Upper lobe of left lung (tissue), 6 donors: ENCODE measurements around the gene TNFRSF8. TPM values are rescaled to one million over a fixed set of nuclear protein-coding genes. Genes with fewer than 3 reads are reported as not detected.

Experiments used
- ATAC-seq, 2 donors: fragments of 200-7000 bp; cut with Tn5 transposase; one replicate each; pipeline ENCODE4 v1.9.1; 2022; ENCODE audit warnings: mild to moderate bottlenecking in 2 of 2, moderate library complexity in 2 of 2; ENCODE audit not compliant: low FRiP score in 2 of 2
- DNase-seq, 2 donors: peaks; one replicate each; pipeline ENCODE4 v3.0.0-alpha.2; 2019 to 2020
- H3K27ac ChIP-seq, 4 donors: fragments of 200-600 bp; sonication (generic); one replicate each; pipeline ENCODE4 v1.5.1; 2016 to 2019
- H3K27me3 ChIP-seq, 4 donors: fragments of 200-600 bp; sonication (generic); one replicate each; pipeline ENCODE4 v1.5.1; 2017 to 2019
- H3K36me3 ChIP-seq, 4 donors: fragments of 200-600 bp; sonication (generic); one replicate each; pipeline ENCODE4 v1.5.1; 2016 to 2019
- H3K4me1 ChIP-seq, 4 donors: fragments of 200-600 bp; sonication (generic); one replicate each; pipeline ENCODE4 v1.5.1; 2018 to 2019
- H3K4me3 ChIP-seq, 4 donors: fragments of 200-600 bp; sonication (generic); one replicate each; pipeline ENCODE4 v1.5.1; 2017 to 2019; ENCODE audit warnings: mild to moderate bottlenecking in 2 of 4, moderate library complexity in 1 of 4
- H3K9me3 ChIP-seq, 4 donors: fragments of 200-600 bp; sonication (generic); one replicate each; pipeline ENCODE4 v1.5.1; 2018 to 2019
- CTCF ChIP-seq, 6 experiments: fragments of 450-650 bp in 4 of 6; fragments of 200-600 bp in 2 of 6; sonication (generic) in 2 of 6; IDR thresholded peaks; one replicate each; pipeline ENCODE4 v1.5.1; 2016 to 2019; ENCODE audit warnings: antibody characterized with exemption in 6 of 6
- EP300 ChIP-seq, 4 donors: sonication (generic); formaldehyde crosslinking; IDR thresholded peaks; one replicate each; pipeline ENCODE4 v1.5.1; 2017; ENCODE audit warnings: antibody characterized with exemption in 4 of 4, control low read depth in 2 of 4
- POLR2A ChIP-seq, 4 donors: fragments of 450-650 bp; IDR thresholded peaks; one replicate each; pipeline ENCODE4 v1.5.1; 2016 to 2017; ENCODE audit warnings: antibody characterized with exemption in 4 of 4, mild to moderate bottlenecking in 2 of 4
- POLR2AphosphoS5 ChIP-seq, 2 donors: sonication (generic); formaldehyde crosslinking; IDR thresholded peaks; one replicate each; pipeline ENCODE4 v1.5.1; 2017; ENCODE audit warnings: antibody characterized with exemption in 2 of 2
- WGBS, 2 donors: methylation state at CpG; one replicate each; pipeline ENCODE4 v1.1.5; 2017 to 2018; 5-methylcytosine and 5-hydroxymethylcytosine counted together
- total RNA-seq, 6 donors: library from RNA; depleted of rRNA in 4 of 6; stranded (reverse); fragments of >200 nt in 4 of 6; gene quantifications; one replicate each; pipeline versions ENCODE4 v1.1.0 to v1.2.1, GENCODE V29; 2016 to 2021
- donor health status: DM: no; HTN: no; CAD: no; lungs with moderate emphysema.
- donor health status: DM: no; HTN: yes; CAD: no; lungs with severe emphysema.

TNFRSF8 gene
- total RNA-seq, 6 donors from 2014 or later = 0.22 to 3.3 (median 1.2) TPM

- H3K4me1 ChIP-seq = peaks cover 0 to 7% (median 2%) of the 10 kb centered on the region in 4 donors
- H3K27ac ChIP-seq = no peak overlapping the region
- TF ChIP-seq EP300 (IDR thresholded peaks at IDR 0.05) (no peak), CTCF (IDR thresholded peaks at IDR 0.05) (no peak), POLR2AphosphoS5 (IDR thresholded peaks at IDR 0.05) (no peak), POLR2A (IDR thresholded peaks at IDR 0.05) (no peak)
- H3K36me3 ChIP-seq = no peaks in the 10 kb centered on the region
- no peaks in the 10 kb centered on the region for H3K27me3 ChIP-seq
- ATAC-seq = peak in 1 of 2 donors; percentile 81
- DNase-seq = no peak
- H3K4me3 ChIP-seq = no peak overlapping the region
- WGBS, 2 donors = 82 to 83% methylated on average over 8 of the region's 8 CpGs
- peaks cover 0 to 10% (median 0%) of the 10 kb centered on the region in 4 donors for H3K9me3 ChIP-seq
These were observed 20.7 kb downstream of the TNFRSF8 start for GRCh38 chr1:12083766-12084165.

GRCh38 chr1:12085643-12086260 is 22.6 kb downstream of the TNFRSF8 start:
- peaks cover 0 to 10% (median 0%) of the 10 kb centered on the region in 4 donors for H3K9me3 ChIP-seq
- no peaks in the 10 kb centered on the region for H3K36me3 ChIP-seq
- WGBS, 2 donors = 79 to 83% methylated on average over 4 to 14 of the region's 14 CpGs
- DNase-seq (peak in 1 of 2 donors; percentile 35), ATAC-seq (no peak)
- TF ChIP-seq POLR2A (IDR thresholded peaks at IDR 0.05) = no peak
- TF ChIP-seq EP300 (IDR thresholded peaks at IDR 0.05) = no peak
- TF ChIP-seq CTCF (IDR thresholded peaks at IDR 0.05) = no peak
- TF ChIP-seq POLR2AphosphoS5 (IDR thresholded peaks at IDR 0.05) = no peak
- H3K4me1 ChIP-seq = peaks cover 0 to 4% (median 0%) of the 10 kb centered on the region in 4 donors
- no peak overlapping the region for H3K27ac ChIP-seq
- H3K27me3 ChIP-seq = no peaks in the 10 kb centered on the region
- H3K4me3 ChIP-seq = no peak overlapping the region

GRCh38 chr1:12087797-12088314 is 24.8 kb downstream of the TNFRSF8 start:
- 56% methylated on average over 9 of the region's 9 CpGs for WGBS, 2 donors

GRCh38 chr1:12088607-12089006 is 25.5 kb downstream of the TNFRSF8 start:
- TF ChIP-seq CTCF (IDR thresholded peaks at IDR 0.05) = no peak
- TF ChIP-seq POLR2A (IDR thresholded peaks at IDR 0.05) = no peak
- no peak for TF ChIP-seq POLR2AphosphoS5 (IDR thresholded peaks at IDR 0.05)
- no peak for TF ChIP-seq EP300 (IDR thresholded peaks at IDR 0.05)
- WGBS, 2 donors = 53 to 56% methylated on average over 6 of the region's 6 CpGs
- Histone ChIP-seq H3K27ac (no peak overlapping the region), H3K4me3 (no peak overlapping the region), H3K27me3 (no peaks in the 10 kb centered on the region), H3K9me3 (no peaks in the 10 kb centered on the region), H3K4me1 (peaks cover 0 to 4% (median 0%) of the 10 kb centered on the region in 4 donors), H3K36me3 (no peaks in the 10 kb centered on the region)
- ATAC-seq = peak in 1 of 2 donors; percentile 51
- no peak for DNase-seq

More at GRCh38 chr1:12087797-12088314, 24.8 kb downstream of the TNFRSF8 start:
- TF ChIP-seq POLR2AphosphoS5 (IDR thresholded peaks at IDR 0.05) (no peak), EP300 (IDR thresholded peaks at IDR 0.05) (no peak)
- Histone ChIP-seq H3K27me3 (no peaks in the 10 kb centered on the region), H3K4me1 (peaks cover 0 to 4% (median 0%) of the 10 kb centered on the region in 4 donors), H3K27ac (no peak overlapping the region), H3K36me3 (no peaks in the 10 kb centered on the region), H3K9me3 (peaks cover 0 to 4% (median 0%) of the 10 kb centered on the region in 4 donors), H3K4me3 (no peak overlapping the region)
- DNase-seq (no peak), ATAC-seq (no peak)

GRCh38 chr1:12090326-12090725 is 27.2 kb downstream of the TNFRSF8 start:
- Histone ChIP-seq H3K27ac (no peak overlapping the region), H3K36me3 (no peaks in the 10 kb centered on the region), H3K27me3 (no peaks in the 10 kb centered on the region), H3K9me3 (no peaks in the 10 kb centered on the region), H3K4me1 (peaks cover 0 to 4% (median 0%) of the 10 kb centered on the region in 4 donors), H3K4me3 (no peak overlapping the region)
- no peak for DNase-seq
- 91 to 98% methylated on average over 3 of the region's 3 CpGs for WGBS, 2 donors
- no peak for TF ChIP-seq CTCF (IDR thresholded peaks at IDR 0.05)
- TF ChIP-seq POLR2AphosphoS5 (IDR thresholded peaks at IDR 0.05) = no peak
- TF ChIP-seq POLR2A (IDR thresholded peaks at IDR 0.05) = no peak
- no peak for TF ChIP-seq EP300 (IDR thresholded peaks at IDR 0.05)
- ATAC-seq = no peak
